ENCODE measurements around the gene COA5. TPM values are rescaled to one million over a fixed set of nuclear protein-coding genes. Genes with fewer than 3 reads are reported as not detected.

Gene COA5
- total RNA-seq, 2 experiments from 2014 or later: 33.6 to 40.0 TPM

DNA sequence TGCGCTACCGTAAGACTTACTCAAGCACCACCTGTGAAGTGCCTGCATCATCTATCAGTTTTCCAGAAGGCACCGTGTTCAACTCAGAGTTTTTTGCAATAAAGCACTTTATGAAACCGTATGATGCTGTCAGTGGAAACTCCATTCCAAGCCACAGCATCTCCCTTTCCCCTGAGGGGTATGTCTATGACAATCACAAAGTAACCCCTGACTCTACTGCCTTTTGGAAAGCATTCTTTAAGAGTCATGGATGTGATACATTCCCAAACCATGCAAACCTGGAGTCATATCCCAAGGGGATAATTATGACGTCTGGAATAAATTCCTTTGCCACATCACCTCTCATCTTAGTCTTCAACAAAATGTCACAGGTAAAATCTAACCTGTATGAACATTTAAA is 39.3 kb upstream of the COA5 start:
- Histone ChIP-seq H3K36me3 (ENCODE audit: insufficient read depth, low read length) (peaks cover 5% of the 10 kb centered on the region; the same call in 1 of the 2 replicates), H3K4me2 (ENCODE audit: low read length) (no peak overlapping the region), H3K4me1 (ENCODE audit: insufficient read depth, low read length, poor library complexity, severe bottlenecking) (peaks cover 20% of the 10 kb centered on the region), H3K27ac (ENCODE audit: low read depth, low read length, poor library complexity, severe bottlenecking) (no peak overlapping the region), H3K79me2 (ENCODE audit: insufficient read depth, low read depth, low read length) (no peaks in the 10 kb centered on the region), H2AFZ (ENCODE audit: low read length) (no peak overlapping the region), H3K9me2 (ENCODE audit: insufficient read depth, low read length) (no peaks in the 10 kb centered on the region), H3K9me3 (ENCODE audit: low read length) (no peaks in the 10 kb centered on the region), H4K20me1 (ENCODE audit: insufficient read depth, low read length) (no peaks in the 10 kb centered on the region), H3K4me3 (ENCODE audit: low read depth, low read length, poor library complexity, severe bottlenecking) (no peak overlapping the region)
- no peak for TF ChIP-seq CTCF (conservative IDR thresholded peaks at IDR 0.05; ENCODE audit: low read length)
- TF ChIP-seq EZH2phosphoT487 (IDR thresholded peaks at IDR 0.05; ENCODE audit: borderline replicate concordance, low read depth, low read length): no peak
- CTCF ChIA-PET (ENCODE audit: unreplicated experiment): no interaction called here
- intact Hi-C loops (cut with micrococcal nuclease; ENCODE audit: unreplicated experiment): loop anchor here (5.0 kb wide), 1 partner anchor 115 kb away; no protein-coding TSS in a partner anchor
- no TSS peak for BruUV-seq (replicated peaks)
- DNase-seq (ENCODE audit: low spot score): no peak
- POLR2A ChIA-PET: no interaction called here

DNA sequence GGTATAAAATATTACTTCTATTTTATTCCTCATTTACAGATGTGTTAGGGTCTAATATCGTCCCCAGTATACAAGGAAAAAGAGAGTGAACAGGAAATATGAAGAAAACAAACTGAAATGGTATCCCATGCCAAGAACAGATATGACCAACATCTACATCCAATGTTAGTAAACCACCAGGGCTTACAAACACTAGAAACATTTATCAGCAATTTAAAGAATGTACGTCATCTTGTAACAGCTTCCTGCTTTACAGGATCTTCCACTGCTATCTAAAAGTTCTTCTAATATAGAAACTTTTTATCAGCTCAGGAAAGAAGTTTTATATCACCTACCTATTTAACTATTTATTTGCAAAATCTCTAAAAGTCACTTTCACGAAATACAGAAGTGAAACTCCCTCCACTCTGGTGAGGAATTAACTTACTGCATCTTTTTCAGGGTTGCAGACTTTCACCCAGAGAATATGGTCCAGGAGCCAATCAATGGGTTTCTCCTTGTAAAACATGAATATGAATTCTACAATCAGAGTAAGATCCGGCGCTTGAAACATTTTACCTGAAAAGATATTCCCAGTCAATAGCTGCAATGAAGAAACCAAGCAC is 35.3 kb upstream of the COA5 start:
- Histone ChIP-seq H3K36me3 (ENCODE audit: insufficient read depth, low read length) (peaks cover 5% of the 10 kb centered on the region; the same call in 1 of the 2 replicates), H3K4me1 (ENCODE audit: insufficient read depth, low read length, poor library complexity, severe bottlenecking) (peaks cover 15% of the 10 kb centered on the region), H3K4me2 (ENCODE audit: low read length) (peak overlapping the region; percentile 5; the same call in 1 of the 2 replicates), H2AFZ (ENCODE audit: low read length) (no peak overlapping the region), H3K4me3 (ENCODE audit: low read depth, low read length, poor library complexity, severe bottlenecking) (no peak overlapping the region), H4K20me1 (ENCODE audit: insufficient read depth, low read length) (no peaks in the 10 kb centered on the region), H3K27ac (ENCODE audit: low read depth, low read length, poor library complexity, severe bottlenecking) (no peak overlapping the region), H3K9me2 (ENCODE audit: insufficient read depth, low read length) (no peaks in the 10 kb centered on the region), H3K79me2 (ENCODE audit: insufficient read depth, low read depth, low read length) (no peaks in the 10 kb centered on the region), H3K9me3 (ENCODE audit: low read length) (no peaks in the 10 kb centered on the region)
- TF ChIP-seq CTCF (conservative IDR thresholded peaks at IDR 0.05; ENCODE audit: low read length): no peak
- no peak for TF ChIP-seq EZH2phosphoT487 (IDR thresholded peaks at IDR 0.05; ENCODE audit: borderline replicate concordance, low read depth, low read length)
- intact Hi-C loops (cut with micrococcal nuclease; ENCODE audit: unreplicated experiment): no loop called here
- CTCF ChIA-PET (ENCODE audit: unreplicated experiment): no interaction called here
- no TSS peak for BruUV-seq (replicated peaks)
- POLR2A ChIA-PET: no interaction called here
- DNase-seq (ENCODE audit: low spot score): peak; percentile 14

DNA sequence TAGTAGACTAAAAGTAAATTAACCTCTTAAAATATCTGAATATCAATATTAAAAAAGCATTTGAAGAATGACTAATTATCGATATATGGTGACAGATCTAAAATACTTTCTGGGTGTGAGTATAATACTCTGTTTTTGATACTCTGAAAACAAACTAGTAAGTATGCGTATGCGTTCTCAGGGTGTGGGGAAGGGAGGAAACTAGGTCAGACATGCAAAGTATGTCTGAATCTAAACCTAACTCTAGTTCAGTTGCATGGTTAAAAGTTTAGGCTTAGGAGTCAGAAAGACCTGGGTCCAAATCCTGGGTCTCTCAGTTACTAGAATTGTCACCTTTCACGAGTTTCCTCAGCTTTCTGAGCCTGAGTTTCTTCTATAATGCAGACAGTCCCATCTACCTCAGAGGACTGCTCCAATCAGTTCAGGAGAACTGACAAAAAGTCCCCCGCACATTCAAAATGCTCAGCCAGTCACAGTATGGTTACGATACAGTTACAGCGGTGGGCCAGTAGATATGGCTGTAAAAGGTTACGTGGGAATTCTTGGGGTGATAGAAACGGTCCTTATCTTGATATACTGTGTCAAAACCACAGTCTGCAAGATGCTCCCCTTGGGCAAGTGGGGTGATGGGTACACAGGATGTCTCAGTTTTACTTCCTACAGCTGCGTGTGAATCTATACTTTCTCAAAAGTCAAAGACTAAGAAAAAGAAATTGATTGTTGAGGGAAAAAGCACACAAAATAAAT is 29.3 kb upstream of the COA5 start:
- no TSS peak for BruUV-seq (replicated peaks)
- H3K79me2 ChIP-seq (ENCODE audit: insufficient read depth, low read depth, low read length): no peaks in the 10 kb centered on the region
- H3K4me2 ChIP-seq (ENCODE audit: low read length): no peak overlapping the region
- no peak overlapping the region for H3K4me3 ChIP-seq (ENCODE audit: low read depth, low read length, poor library complexity, severe bottlenecking)
- H3K9me3 ChIP-seq (ENCODE audit: low read length): no peaks in the 10 kb centered on the region
- no peak for DNase-seq (ENCODE audit: low spot score)
- TF ChIP-seq CTCF (conservative IDR thresholded peaks at IDR 0.05; ENCODE audit: low read length): no peak
- TF ChIP-seq EZH2phosphoT487 (IDR thresholded peaks at IDR 0.05; ENCODE audit: borderline replicate concordance, low read depth, low read length): no peak
- CTCF ChIA-PET (ENCODE audit: unreplicated experiment): no interaction called here
- H4K20me1 ChIP-seq (ENCODE audit: insufficient read depth, low read length): no peaks in the 10 kb centered on the region
- intact Hi-C loops (cut with micrococcal nuclease; ENCODE audit: unreplicated experiment): no loop called here
- no peaks in the 10 kb centered on the region for H3K36me3 ChIP-seq (ENCODE audit: insufficient read depth, low read length)
- no peaks in the 10 kb centered on the region for H3K9me2 ChIP-seq (ENCODE audit: insufficient read depth, low read length)
- no peak overlapping the region for H2AFZ ChIP-seq (ENCODE audit: low read length)
- peaks cover 6% of the 10 kb centered on the region for H3K4me1 ChIP-seq (ENCODE audit: insufficient read depth, low read length, poor library complexity, severe bottlenecking)
- H3K27ac ChIP-seq (ENCODE audit: low read depth, low read length, poor library complexity, severe bottlenecking): no peak overlapping the region
- POLR2A ChIA-PET: no interaction called here
